ENCODE results near the gene CTPS1. TPM values are rescaled to one million over a fixed set of nuclear protein-coding genes. Genes with fewer than 3 reads are reported as not detected.

Gene CTPS1
- total RNA-seq, 1 experiment from 2014 or later: 66.4 TPM

DNA sequence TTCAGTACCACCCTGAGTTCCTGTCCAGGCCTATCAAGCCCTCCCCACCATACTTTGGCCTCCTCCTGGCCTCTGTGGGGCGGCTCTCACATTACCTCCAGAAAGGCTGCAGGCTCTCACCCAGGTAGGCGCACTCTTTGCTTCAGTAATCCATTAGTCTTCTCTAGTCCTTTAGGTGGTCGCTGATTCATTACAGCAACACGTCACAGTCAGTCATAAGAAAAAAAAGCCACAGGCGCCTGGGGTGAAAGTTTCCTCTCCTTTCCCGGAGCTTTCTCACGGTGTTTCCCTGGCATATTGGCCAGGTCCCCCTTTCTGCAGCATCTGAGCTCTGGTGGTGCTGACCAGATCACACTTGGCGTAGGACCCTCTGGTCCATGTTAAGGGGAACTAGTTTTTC is 30.0 kb downstream of the CTPS1 start (continued):
- TF ChIP-seq SIN3A (IDR thresholded peaks at IDR 0.05; ENCODE audit: low read depth) (no peak), SP1 (IDR thresholded peaks at IDR 0.05; ENCODE audit: low read depth) (no peak), YY1 (IDR thresholded peaks at IDR 0.05; ENCODE audit: extremely low read depth, insufficient replicate concordance, low read depth, low read length) (no peak), TCF7L2 (IDR thresholded peaks at IDR 0.05; ENCODE audit: borderline replicate concordance, extremely low read depth, insufficient read depth, insufficient read length) (no peak), FOSL1 (IDR thresholded peaks at IDR 0.05; ENCODE audit: low read depth) (no peak)

DNA sequence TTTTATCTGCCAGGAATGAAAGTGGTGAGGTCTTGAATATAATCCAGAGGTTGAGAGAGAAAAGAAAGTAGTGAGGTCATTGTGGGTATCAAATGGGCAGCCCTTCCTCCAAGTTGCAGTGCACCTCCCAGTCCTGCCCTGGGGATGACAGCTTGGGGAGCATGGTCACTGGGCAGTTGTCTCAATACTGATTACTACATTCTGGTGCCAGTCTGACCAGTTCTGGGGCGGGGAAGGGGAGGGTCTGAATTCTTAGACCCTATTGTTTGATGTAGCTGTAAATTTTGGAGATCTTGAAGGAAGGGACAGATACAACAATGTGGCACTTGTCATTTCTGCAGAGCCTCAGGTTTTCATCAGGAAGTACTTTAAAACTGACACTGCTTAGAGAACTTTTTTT is 30.8 kb downstream of the CTPS1 start:
- Histone ChIP-seq H2AFZ (ENCODE audit: low read depth, low read length, poor library complexity, severe bottlenecking) (no peak overlapping the region), H4K20me1 (ENCODE audit: insufficient read depth) (peaks cover 5% of the 10 kb centered on the region; the same call in 1 of the 2 replicates), H3K4me3 (replicated peaks in 1 of 2; ENCODE audit: low read depth in 1 of 2, low read length in 2 of 2) (no peak overlapping the region), H3K4me2 (ENCODE audit: low read length) (no peak overlapping the region), H3K4me1 (ENCODE audit: control insufficient read depth in 1 of 2, insufficient read depth in 2 of 2, low read length in 2 of 2) (no peaks in the 10 kb centered on the region), H3K27me3 (ENCODE audit: insufficient read depth, low read length) (no peaks in the 10 kb centered on the region), H3K27ac (ENCODE audit: low read depth, low read length) (no peak overlapping the region), H3K36me3 (ENCODE audit: control insufficient read depth in 1 of 2, insufficient read depth in 2 of 2, low read length in 2 of 2) (peaks cover 63 to 81% of the 10 kb centered on the region in 2 experiments), H3K9me3 (ENCODE audit: control insufficient read depth in 1 of 2, insufficient read depth in 1 of 2, low read depth in 1 of 2, low read length in 2 of 2) (no peaks in the 10 kb centered on the region), H3K9ac (ENCODE audit: low read length) (no peak overlapping the region), H3K9me2 (ENCODE audit: insufficient read depth) (no peaks in the 10 kb centered on the region), H3K79me2 (ENCODE audit: insufficient read depth, low read length) (peaks cover 57% of the 10 kb centered on the region; the same call in 1 of the 2 replicates)
- BruUV-seq (replicated peaks): no TSS peak
- intact Hi-C loops (cut with micrococcal nuclease): no loop called here
- RAD21 ChIA-PET (ENCODE audit: low non-redundant PET in 1 of 2, low total read pairs in 2 of 2, uncharacterized antibody in 2 of 2, unreplicated experiment in 2 of 2): no interaction called here
- CTCF ChIA-PET: no interaction called here
- DNase-seq (ENCODE audit: low read depth, low spot score): no peak
- POLR2A ChIA-PET: no interaction called here
- ATAC-seq: no peak
- TF ChIP-seq, protein P1, sequence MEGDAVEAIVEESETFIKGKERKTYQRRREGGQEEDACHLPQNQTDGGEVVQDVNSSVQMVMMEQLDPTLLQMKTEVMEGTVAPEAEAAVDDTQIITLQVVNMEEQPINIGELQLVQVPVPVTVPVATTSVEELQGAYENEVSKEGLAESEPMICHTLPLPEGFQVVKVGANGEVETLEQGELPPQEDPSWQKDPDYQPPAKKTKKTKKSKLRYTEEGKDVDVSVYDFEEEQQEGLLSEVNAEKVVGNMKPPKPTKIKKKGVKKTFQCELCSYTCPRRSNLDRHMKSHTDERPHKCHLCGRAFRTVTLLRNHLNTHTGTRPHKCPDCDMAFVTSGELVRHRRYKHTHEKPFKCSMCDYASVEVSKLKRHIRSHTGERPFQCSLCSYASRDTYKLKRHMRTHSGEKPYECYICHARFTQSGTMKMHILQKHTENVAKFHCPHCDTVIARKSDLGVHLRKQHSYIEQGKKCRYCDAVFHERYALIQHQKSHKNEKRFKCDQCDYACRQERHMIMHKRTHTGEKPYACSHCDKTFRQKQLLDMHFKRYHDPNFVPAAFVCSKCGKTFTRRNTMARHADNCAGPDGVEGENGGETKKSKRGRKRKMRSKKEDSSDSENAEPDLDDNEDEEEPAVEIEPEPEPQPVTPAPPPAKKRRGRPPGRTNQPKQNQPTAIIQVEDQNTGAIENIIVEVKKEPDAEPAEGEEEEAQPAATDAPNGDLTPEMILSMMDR (IDR thresholded peaks at IDR 0.05 in 2 of 3, conservative IDR thresholded peaks at IDR 0.05 in 1 of 3; ENCODE audit: borderline replicate concordance in 1 of 3, insufficient read depth in 1 of 3, low read depth in 2 of 3, low read length in 2 of 3): no peak
- TF ChIP-seq CBX3 (IDR thresholded peaks at IDR 0.05; ENCODE audit: low read depth): no peak
- no peak for TF ChIP-seq EGR1 (IDR thresholded peaks at IDR 0.05; ENCODE audit: low read depth)
- no peak for TF ChIP-seq CEBPB (IDR thresholded peaks at IDR 0.05; ENCODE audit: low read depth)
- no peak for TF ChIP-seq TCF7L2 (IDR thresholded peaks at IDR 0.05; ENCODE audit: borderline replicate concordance, extremely low read depth, insufficient read depth, insufficient read length)
- no peak for TF ChIP-seq SRF (IDR thresholded peaks at IDR 0.05; ENCODE audit: low read depth)
- no peak for TF ChIP-seq ZFX (IDR thresholded peaks at IDR 0.05)
- TF ChIP-seq RAD21 (IDR thresholded peaks at IDR 0.05; ENCODE audit: low read depth): no peak
- TF ChIP-seq EZH2phosphoT487 (IDR thresholded peaks at IDR 0.05; ENCODE audit: borderline replicate concordance): no peak
- no peak for TF ChIP-seq EZH2 (IDR thresholded peaks at IDR 0.05)
- TF ChIP-seq, protein P2, sequence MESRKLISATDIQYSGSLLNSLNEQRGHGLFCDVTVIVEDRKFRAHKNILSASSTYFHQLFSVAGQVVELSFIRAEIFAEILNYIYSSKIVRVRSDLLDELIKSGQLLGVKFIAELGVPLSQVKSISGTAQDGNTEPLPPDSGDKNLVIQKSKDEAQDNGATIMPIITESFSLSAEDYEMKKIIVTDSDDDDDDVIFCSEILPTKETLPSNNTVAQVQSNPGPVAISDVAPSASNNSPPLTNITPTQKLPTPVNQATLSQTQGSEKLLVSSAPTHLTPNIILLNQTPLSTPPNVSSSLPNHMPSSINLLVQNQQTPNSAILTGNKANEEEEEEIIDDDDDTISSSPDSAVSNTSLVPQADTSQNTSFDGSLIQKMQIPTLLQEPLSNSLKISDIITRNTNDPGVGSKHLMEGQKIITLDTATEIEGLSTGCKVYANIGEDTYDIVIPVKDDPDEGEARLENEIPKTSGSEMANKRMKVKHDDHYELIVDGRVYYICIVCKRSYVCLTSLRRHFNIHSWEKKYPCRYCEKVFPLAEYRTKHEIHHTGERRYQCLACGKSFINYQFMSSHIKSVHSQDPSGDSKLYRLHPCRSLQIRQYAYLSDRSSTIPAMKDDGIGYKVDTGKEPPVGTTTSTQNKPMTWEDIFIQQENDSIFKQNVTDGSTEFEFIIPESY (IDR thresholded peaks at IDR 0.05; ENCODE audit: extremely low read depth, insufficient replicate concordance, low read length): no peak
- TF ChIP-seq, protein P3, sequence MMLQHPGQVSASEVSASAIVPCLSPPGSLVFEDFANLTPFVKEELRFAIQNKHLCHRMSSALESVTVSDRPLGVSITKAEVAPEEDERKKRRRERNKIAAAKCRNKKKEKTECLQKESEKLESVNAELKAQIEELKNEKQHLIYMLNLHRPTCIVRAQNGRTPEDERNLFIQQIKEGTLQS (IDR thresholded peaks at IDR 0.05): no peak
- TF ChIP-seq, protein P4, sequence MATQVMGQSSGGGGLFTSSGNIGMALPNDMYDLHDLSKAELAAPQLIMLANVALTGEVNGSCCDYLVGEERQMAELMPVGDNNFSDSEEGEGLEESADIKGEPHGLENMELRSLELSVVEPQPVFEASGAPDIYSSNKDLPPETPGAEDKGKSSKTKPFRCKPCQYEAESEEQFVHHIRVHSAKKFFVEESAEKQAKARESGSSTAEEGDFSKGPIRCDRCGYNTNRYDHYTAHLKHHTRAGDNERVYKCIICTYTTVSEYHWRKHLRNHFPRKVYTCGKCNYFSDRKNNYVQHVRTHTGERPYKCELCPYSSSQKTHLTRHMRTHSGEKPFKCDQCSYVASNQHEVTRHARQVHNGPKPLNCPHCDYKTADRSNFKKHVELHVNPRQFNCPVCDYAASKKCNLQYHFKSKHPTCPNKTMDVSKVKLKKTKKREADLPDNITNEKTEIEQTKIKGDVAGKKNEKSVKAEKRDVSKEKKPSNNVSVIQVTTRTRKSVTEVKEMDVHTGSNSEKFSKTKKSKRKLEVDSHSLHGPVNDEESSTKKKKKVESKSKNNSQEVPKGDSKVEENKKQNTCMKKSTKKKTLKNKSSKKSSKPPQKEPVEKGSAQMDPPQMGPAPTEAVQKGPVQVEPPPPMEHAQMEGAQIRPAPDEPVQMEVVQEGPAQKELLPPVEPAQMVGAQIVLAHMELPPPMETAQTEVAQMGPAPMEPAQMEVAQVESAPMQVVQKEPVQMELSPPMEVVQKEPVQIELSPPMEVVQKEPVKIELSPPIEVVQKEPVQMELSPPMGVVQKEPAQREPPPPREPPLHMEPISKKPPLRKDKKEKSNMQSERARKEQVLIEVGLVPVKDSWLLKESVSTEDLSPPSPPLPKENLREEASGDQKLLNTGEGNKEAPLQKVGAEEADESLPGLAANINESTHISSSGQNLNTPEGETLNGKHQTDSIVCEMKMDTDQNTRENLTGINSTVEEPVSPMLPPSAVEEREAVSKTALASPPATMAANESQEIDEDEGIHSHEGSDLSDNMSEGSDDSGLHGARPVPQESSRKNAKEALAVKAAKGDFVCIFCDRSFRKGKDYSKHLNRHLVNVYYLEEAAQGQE (IDR thresholded peaks at IDR 0.05; ENCODE audit: low read depth): no peak
- TF ChIP-seq YY1 (IDR thresholded peaks at IDR 0.05; ENCODE audit: extremely low read depth, insufficient replicate concordance, low read depth, low read length): no peak
- no peak for TF ChIP-seq ELF1 (IDR thresholded peaks at IDR 0.05; ENCODE audit: borderline replicate concordance, low read depth)
- TF ChIP-seq SIN3A (IDR thresholded peaks at IDR 0.05; ENCODE audit: low read depth): no peak
- no peak for TF ChIP-seq SP1 (IDR thresholded peaks at IDR 0.05; ENCODE audit: low read depth)
- TF ChIP-seq POLR2AphosphoS5 (IDR thresholded peaks at IDR 0.05; ENCODE audit: low read depth, low read length): no peak
